HG02852 (cell line): ENCODE measurements around the gene EIF4A3.

Source experiments
- ATAC-seq: cut with Tn5 transposase; IDR thresholded peaks from one replicate; pipeline ENCODE4 v1.9.1; 2021; ENCODE audit warnings: mild to moderate bottlenecking, moderate library complexity; ENCODE audit not compliant: unreplicated experiment

EIF4A3 gene

GRCh38 chr17:80084773-80085172, 62.2 kb downstream of the EIF4A3 start:
- no peak for ATAC-seq
